Measurements from ENCODE around the gene SAA4. TPM values are rescaled to one million over a fixed set of nuclear protein-coding genes. Genes with fewer than 3 reads are reported as not detected.
"Not testable (repeated sequence)": the region's sequence is repeated elsewhere in the genome, so short reads cannot be mapped to it uniquely, and the experiment has no call there.

Gene SAA4
- total RNA-seq, 2 donors from 2014 or later = not detected

DNA sequence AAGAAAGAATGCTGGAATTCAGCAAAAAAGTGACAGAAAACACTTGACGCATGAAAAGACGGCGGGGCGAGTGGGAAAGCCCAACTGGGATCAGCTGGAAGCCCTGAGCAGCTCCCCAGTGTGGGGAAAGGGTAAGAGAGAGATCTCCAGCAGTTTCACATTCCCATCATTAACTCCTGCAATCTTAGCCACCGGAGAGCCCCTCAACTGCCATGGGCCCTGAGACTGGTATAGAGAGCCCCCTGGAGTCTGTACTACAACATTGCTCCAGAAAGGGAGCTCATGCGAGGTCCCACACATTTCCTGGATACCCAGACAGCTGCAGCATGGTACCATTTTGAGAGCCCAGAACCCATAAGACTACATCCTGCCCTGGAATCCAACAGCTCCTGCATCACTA lies 32.9 kb downstream of the SAA4 start:
- ATAC-seq (no peak), DNase-seq (no peak)
- intact Hi-C loops (cut with DNase I, micrococcal nuclease) = no loop called here

DNA sequence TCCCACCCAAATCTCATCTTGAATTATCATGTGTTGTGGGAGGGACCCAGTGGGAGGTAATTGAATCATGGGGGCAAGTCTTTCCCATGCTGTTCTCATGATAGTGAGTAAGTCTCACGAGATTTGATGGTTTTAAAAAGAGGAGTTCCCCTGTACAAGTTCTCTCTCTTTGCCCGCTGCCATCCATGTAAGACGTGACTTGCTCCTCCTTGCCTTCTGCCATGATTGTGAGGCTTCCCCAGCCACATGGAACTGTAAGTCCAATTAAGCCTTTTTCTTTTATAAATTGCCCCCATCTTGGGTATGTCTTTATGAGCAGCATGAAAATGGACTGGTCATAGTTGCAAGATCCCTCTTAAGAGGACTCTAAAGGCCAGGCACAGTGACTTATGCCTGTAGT lies 38.9 kb downstream of the SAA4 start:
- DNase-seq; ATAC-seq; intact Hi-C loops (cut with DNase I, micrococcal nuclease): not testable (repeated sequence)

GRCh38 chr11:18196532-18196931 lies 40.1 kb downstream of the SAA4 start:
- no peak for ATAC-seq
- DNase-seq = no peak
- intact Hi-C loops (cut with DNase I, micrococcal nuclease) = no loop called here

- DNase-seq (no peak), ATAC-seq (no peak)
- intact Hi-C loops (cut with DNase I, micrococcal nuclease) = no loop called here
Measured at GRCh38 chr11:18193010-18193409, 43.6 kb downstream of the SAA4 start.

DNA sequence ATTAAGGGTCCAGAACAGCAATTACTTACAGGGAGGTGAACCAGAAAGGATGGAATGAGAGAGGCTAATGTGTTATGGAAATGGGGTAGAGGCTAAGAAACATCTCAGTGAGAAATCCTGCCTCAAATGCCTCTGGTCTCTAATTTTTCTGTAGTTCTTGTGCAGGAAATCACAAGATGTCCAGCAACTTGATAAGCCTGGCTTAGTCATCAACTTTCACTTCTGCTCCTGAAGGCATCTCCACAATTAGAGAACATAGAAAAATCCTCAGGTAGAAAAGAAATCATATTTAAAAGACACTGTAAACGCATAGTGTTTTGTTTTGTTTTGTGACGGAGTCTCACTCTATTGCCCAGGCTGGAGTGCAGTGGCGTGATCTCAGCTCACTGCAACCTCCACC lies 45.2 kb downstream of the SAA4 start:
- DNase-seq = no peak
- no peak for ATAC-seq
- intact Hi-C loops (cut with DNase I, micrococcal nuclease) = no loop called here

DNA sequence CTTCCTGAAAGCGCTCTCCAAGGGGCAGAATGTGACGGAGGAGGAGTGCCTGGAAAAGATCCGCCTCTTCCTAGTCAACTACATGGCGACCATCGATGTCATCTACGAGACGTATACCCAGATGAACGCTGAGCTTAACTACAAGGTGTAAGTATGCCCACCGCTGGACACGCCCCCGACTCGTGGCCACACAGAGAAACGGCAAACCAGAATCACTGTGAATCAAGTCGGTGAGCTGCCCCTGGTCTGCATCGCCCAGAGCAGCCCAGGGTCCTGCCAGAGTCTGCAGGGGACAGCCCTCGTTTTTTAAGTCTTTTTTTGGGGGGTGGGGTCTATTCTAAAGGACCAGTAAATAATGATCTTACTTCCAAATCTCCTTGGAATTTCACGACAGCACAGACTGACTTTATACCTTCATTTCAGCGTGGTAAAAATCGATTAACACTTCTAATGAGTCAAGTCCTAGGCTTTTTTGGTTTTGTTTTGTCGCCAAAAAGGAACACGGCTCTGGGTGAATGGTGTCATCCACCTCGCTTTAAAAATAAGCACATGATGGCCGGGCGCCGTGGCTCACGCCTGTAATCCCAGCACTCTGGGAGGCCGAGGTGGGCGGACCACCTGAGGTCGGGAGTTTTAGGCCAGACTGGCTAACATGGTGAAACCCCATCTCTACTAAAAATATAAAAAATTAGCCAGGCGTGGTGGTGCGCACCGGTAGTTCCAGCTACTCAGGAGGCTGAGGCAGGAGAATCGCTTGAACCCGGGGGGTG lies 46.9 kb downstream of the SAA4 start:
- ATAC-seq, DNase-seq: not testable (repeated sequence)

DNA sequence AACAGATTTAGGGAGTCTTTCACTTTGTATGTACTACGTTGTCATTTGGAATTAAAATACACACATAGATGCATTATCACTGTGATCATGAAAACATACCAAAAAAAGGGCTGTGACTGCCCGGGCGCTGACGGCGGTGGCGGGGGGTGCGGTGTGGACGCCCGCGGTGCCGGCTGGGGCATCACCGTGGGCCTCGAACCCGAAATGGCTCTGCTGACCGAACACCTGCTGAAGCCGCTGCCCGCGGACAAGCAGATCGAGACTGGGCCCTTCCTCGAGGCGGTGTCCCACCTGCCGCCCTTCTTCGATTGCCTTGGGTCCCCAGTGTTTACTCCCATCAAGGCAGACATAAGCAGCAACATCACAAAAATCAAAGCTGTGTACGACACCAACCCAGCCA lies 47.8 kb downstream of the SAA4 start:
- intact Hi-C loops (cut with DNase I, micrococcal nuclease) = no loop called here

More for the DNA sequence above, 46.9 kb downstream of the SAA4 start:
- intact Hi-C loops (cut with DNase I, micrococcal nuclease) = not testable (repeated sequence)

More for the DNA sequence above, 47.8 kb downstream of the SAA4 start:
- no peak for ATAC-seq
- DNase-seq = no peak

Other genes starting within 250 kb of the SAA4 start
- 10 to 100 TPM; 28.6 to 30.6 TPM for gene SERGEF, start 223.8 kb downstream of the SAA4 start, total RNA-seq
- 10 to 100 TPM; 13.9 to 14.6 TPM for gene TPH1, start 190.5 kb downstream of the SAA4 start, total RNA-seq
- gene SAAL1, start 130.7 kb downstream of the SAA4 start, total RNA-seq = 10 to 100 TPM; 10.3 to 10.6 TPM
- not detected for gene MRGPRX3, start 104.2 kb downstream of the SAA4 start, total RNA-seq
- not detected for gene MRGPRX4, start 64.0 kb downstream of the SAA4 start, total RNA-seq
- gene SAA2, start 11.9 kb upstream of the SAA4 start, total RNA-seq = 1 to 10 TPM in 1 of 2 donors, under 1 TPM in 1; 0.58 to 1.1 TPM
- 10 to 100 TPM in 1 of 2 donors, 1 to 10 TPM in 1; 3.1 to 11.3 TPM for gene SAA1, start 29.5 kb upstream of the SAA4 start, total RNA-seq
- gene HPS5, start 85.3 kb upstream of the SAA4 start, total RNA-seq = 10 to 100 TPM in 1 of 2 donors, 1 to 10 TPM in 1; 8.4 to 12.9 TPM
- gene GTF2H1, start 85.8 kb upstream of the SAA4 start, total RNA-seq = 10 to 100 TPM; 29.3 to 30.0 TPM
- 100 to 1,000 TPM; 513 to 576 TPM for gene LDHA, start 157.8 kb upstream of the SAA4 start, total RNA-seq
- 1 to 10 TPM in 1 of 2 donors, not detected in 1; 1.9 TPM for gene LDHC, start 175.5 kb upstream of the SAA4 start, total RNA-seq
- not detected for gene LDHAL6A, start 219.1 kb upstream of the SAA4 start, total RNA-seq

All from left colon (tissue), 2 donors.